Hindlimb muscle (tissue), 1 donor: ENCODE data around the gene HAUS8. TPM values are rescaled to one million over a fixed set of nuclear protein-coding genes. Genes with fewer than 3 reads are reported as not detected.
"Not testable (repeated sequence)": the region's sequence is repeated elsewhere in the genome, so short reads cannot be mapped to it uniquely, and the experiment has no call there.

Experiments used
- DNase-seq: peaks from one replicate; pipeline ENCODE4 v3.0.0-alpha.2; 2013
- polyA plus RNA-seq: library from polyadenylated mRNA; unstranded; fragments of 120-200 nt; gene quantifications from one replicate; pipeline ENCODE4 v1.2.1, GENCODE V29; 2013; ENCODE audit not compliant: insufficient read length

The HAUS8 gene
- polyA plus RNA-seq, 1 donor, result 8.4 TPM

DNA sequence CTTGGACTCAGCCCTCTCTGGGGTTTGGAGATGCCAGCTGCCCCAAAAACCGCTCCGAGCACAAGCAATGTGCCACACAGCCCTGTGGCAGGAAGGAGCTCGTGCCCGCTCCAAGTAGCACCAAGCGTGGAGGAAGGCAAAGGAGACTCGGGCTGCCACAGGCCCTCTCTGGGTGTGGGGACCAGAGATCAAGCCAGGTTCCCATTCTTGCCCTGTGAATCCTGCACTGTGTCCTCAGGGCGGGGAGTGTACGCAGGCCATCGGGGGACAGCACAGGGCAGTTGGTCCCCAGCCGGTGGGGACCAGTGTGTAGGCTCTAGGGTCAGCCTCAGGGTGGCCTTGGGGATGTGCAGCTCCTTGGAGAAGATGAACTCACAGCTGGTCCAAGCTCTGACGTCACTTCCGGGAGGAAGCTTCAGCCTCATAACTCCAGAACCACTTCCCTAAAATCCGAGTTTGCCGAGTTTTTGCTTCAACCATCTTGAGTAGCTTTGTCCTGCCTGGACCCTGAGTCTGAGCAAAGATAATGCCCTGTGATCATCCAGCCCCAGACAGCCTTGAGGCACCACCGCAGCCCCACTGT is 39.3 kb downstream of the HAUS8 start:
- DNase-seq, result no peak

GRCh38 chr19:17031741-17032140 is 43.5 kb downstream of the HAUS8 start:
- DNase-seq, result no peak

DNA sequence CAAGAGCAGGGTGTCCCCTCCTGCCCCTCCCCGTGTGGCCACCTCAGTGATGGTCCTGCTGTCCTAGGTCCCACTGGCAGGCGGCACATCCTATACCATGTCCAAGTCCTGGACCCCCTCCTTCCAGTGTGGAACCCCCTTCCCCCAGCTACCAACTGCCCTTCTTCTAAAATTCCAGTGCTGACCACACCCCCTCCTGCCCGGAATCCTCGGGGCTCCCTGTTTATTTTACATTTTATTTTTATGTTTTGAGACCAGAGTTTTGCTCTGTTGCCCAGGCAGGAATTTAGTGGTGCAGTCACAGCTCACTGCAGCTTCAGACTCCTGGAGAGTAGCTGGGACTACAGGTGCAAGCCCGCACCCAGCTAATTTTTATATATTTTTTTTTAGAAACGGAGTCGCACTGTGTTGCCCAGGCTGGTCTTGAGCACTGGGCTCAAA is 47.7 kb downstream of the HAUS8 start:
- no peak for DNase-seq

GRCh38 chr19:17026706-17027534 is 48.3 kb downstream of the HAUS8 start, which contains the start of gene CPAMD8:
CPAMD8 (minus strand) TSS chr19:17026810; CDS start chr19:17026642, 168 bp downstream.
- no peak for DNase-seq

DNA sequence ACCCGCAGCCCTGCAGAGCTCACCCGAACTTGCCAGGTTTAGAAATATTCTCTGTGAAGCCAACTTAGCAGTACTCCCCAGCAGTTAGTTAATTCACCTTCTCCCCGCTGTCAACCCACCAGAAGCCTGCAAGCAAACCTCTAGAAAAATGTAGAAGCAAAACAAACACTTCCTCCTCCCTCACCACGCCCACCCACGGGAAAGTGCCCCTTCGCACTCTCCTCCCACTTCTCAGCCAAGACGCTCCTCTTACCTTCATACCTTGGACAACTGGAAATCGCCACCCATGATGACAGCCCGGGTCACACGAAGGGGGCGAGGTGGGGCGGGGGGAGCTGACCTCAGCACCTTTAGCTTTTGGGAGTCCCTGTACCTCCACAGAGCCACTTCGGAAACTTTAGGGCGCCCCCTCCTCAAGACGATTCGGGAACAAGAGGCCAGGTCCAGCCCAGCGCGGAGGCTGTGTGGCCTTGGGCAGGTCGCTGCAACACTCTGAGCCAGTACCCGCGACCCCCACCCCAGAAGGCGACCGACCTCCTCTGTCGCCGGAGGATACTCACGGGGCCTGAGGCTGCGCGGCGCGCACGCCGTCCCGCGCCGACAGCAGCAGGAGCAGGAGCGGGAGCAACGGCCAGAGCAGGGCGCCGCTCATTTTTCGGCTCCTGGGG is 49.1 kb downstream of the HAUS8 start:
- DNase-seq, result no peak

- DNase-seq, result no peak
Measured at GRCh38 chr19:17025361-17025760, 49.9 kb downstream of the HAUS8 start.

- not testable (repeated sequence) for DNase-seq
Measured at GRCh38 chr19:17024941-17025340, 50.3 kb downstream of the HAUS8 start.

DNA sequence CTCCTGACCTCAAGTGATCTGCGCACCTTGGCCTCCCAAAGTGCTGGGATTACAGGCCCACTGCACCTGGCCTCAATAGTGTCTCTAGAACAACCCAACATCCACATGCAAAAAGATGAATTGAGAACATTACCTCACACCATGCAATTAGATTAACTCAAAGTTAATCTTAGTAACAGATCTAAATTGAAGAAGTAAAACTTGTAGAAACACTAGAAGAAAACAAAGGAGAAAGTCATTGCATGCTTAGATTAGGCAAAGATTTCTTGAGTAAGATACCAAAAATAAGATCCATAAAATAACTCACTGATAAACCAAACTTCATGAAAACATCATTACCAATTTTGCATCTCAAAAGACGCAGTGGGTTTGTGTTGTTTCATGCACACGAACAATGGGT is 51.4 kb downstream of the HAUS8 start:
- DNase-seq, result no peak

DNA sequence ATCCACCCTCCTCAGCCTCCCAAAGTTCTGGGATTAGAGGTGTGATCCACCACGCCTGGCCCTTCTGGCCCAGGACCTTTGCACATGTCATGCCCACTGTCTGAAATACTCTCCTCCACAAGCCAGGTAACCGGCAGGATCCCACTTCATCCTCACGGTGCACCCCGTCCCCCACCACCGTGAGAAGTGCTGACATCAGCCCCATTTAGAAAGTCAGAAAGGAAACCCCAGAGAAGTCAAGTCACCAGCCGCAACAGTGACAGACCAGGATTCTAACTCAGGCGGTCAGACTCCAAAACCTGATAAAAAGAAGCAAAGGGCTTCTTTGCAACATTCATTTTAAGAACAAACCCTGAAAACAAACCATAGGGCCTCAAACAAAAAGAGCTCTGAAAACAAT is 52.5 kb downstream of the HAUS8 start:
- no peak for DNase-seq

- no peak for DNase-seq
Measured at GRCh38 chr19:17021793-17022590, 53.3 kb downstream of the HAUS8 start.

- no peak for DNase-seq
Measured at GRCh38 chr19:17021328-17021727, 53.9 kb downstream of the HAUS8 start.

DNA sequence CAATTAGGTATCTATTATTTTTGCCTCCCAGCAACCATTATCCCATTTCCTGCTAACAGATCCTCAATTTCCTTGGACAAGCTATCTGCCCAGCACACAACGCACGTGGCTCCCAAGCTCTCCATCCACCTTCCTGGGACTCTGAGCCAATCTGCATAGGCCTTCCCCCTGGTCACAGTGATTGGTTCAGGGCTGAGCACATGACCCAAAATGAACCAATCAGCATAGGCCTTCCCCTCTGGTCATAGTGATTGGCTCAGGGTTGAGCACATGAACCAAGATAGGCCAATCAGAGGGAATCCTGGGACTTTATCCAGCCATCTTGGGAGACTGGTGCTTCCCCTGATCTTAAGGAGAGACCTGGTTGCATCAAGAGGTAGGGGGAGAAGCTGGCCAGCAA is 54.4 kb downstream of the HAUS8 start:
- no peak for DNase-seq

- DNase-seq, result no peak
Measured at GRCh38 chr19:17020385-17020784, 54.9 kb downstream of the HAUS8 start.

DNA sequence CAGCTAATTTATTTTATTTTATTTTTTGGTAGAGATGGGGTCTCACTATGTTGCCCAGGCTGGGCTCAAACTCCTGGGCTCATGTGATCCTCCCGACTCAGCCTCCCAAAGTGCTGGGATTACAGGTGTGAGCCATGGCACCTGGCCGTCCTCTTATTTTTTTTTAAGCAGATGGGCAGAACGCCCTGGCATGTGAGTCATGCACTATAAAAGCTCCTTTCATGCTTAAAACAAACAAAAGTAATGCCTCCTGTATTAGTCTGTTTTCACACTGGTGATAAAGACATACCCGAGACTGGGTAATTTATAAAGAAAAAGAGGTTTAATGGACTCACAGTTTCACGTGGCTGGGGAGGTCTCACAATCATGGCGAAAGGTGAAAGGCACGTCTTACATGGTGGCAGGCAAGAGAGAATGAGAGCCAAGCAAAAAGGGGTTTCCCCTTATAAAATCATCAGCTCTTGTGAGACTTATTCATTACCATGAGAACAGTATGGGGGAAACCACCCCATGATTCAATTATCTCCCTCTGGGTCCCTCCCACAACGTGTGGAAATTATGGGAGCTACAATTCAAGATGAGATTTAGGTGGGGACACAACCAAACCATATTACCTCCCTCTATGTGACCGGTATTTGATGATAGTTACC is 60.9 kb downstream of the HAUS8 start:
- DNase-seq, result not testable (repeated sequence)

DNA sequence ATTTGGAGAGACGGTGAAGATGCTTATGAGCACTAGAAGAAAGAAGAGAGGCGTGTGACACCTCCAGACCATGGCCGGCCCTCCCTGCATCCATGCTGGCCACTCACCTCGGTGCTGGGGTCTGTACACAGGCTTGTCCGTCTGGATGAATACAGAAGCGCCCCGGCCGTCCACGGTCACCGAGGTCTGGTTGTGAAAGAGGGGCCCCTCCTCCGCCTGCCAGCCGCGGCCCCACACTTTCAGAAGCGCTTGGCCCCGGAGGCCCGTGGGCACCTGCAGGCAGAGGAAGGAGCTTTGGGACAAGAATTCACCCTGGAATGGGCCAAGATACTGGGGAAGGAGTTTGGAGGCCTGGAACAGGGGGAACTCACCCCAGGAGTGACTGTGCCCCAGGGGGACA is 63.8 kb downstream of the HAUS8 start:
- no peak for DNase-seq

GRCh38 chr19:17006579-17006978 is 68.7 kb downstream of the HAUS8 start:
- DNase-seq, result no peak

DNA sequence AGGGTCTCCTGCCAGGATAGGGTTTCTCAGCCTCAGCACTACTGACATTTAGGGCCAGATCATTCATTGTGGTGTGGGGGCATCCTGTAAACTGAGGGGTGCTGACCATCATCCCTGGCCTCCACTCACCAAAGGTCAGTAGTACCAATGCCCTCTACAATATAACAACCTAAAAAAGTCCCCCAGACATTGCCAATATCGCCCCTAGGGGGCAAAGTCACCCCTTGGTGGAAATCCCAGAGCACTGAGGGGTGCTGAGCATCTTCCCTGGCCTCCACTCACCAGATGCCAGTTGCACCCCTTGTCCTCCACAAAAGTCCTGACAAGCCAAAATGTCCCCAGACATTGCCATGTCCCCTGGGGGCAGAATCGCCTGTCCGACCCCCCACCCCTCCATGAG is 70.3 kb downstream of the HAUS8 start:
- no peak for DNase-seq

DNA sequence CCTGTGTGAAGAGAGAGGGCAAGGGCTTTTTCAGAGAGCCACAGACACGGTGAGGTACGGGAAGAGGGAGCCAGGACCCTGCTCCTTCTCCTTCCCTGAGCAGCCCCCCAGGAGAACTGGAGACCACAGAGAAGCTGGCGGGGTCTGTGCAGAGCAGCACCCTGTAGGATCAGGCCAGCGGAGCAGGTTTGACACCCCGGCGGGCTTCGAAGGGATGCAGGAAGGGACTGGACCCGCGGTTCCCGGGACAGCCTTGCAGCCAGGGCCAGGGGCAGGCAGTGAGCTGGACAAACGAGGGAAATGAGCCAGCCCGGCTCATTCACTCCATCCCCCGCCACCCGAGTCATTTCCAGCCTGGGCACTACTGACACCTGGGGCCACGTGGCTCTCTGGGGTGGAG is 70.9 kb downstream of the HAUS8 start:
- no peak for DNase-seq

DNA sequence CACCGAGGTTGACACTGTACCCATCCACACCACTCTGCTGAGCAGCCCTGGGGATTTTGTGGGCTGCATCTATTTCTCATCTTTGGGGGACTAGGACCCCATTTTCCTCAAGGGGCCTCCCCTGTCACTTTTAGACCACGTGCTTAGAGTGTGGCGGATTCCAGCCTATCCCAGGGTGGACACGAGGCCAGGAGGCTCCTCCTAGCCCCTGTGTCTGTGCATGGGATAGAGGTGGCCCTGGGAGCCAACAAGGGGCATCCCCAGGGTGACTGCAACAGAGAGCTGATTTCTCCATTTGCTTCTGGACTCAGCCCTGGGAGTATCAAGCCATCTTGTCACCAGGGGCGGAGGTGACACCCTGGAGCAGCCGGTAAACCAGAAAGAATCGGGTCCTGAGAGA is 72.8 kb downstream of the HAUS8 start:
- DNase-seq, result no peak

GRCh38 chr19:17001603-17002183 is 73.6 kb downstream of the HAUS8 start:
- no peak for DNase-seq
